Activated naive CD4-positive, alpha-beta T cell treated with anti-CD3 and anti-CD28 coated beads, Interleukin-2, amount 10 ng/mL, durations not matched to agents 7 days and 5 days (primary cell): ENCODE results near the gene EFCAB14.

Experiments used
- CTCF ChIA-PET: fragments of 350-600 bp; sonication (Branson Sonifier 250); formaldehyde crosslinking; loops from one replicate; lab custom pipeline; 2021; ENCODE audit warnings: antibody characterized with exemption; lab: Charles Lee
- DNase-seq: peaks from one replicate; pipeline ENCODE4 v3.0.0-alpha.2; 2020
- H3K27ac Mint-ChIP-seq: one replicate; pipeline ENCODE4 v1.8.0; 2021; ENCODE audit warnings: mild to moderate bottlenecking, moderate library complexity, mixed read lengths
- H3K27me3 Mint-ChIP-seq: one replicate; pipeline ENCODE4 v1.8.0; 2021; ENCODE audit warnings: mild to moderate bottlenecking, mixed read lengths
- H3K36me3 Mint-ChIP-seq: one replicate; pipeline ENCODE4 v1.8.0; 2021; ENCODE audit warnings: mixed read lengths
- H3K4me1 Mint-ChIP-seq: one replicate; pipeline ENCODE4 v1.8.0; 2021; ENCODE audit warnings: mixed read lengths
- H3K4me3 Mint-ChIP-seq: one replicate; pipeline ENCODE4 v1.8.0; 2021; ENCODE audit warnings: mild to moderate bottlenecking, moderate library complexity, mixed read lengths
- H3K9me3 Mint-ChIP-seq: one replicate; pipeline ENCODE4 v1.8.0; 2021; ENCODE audit warnings: mixed read lengths

Gene EFCAB14

GRCh38 chr1:46649764-46650163 lies 69.2 kb downstream of the EFCAB14 start:
- Mint-ChIP-seq H3K4me3 (no peak overlapping the region), H3K4me1 (no peaks in the 10 kb centered on the region), H3K36me3 (peaks cover 55% of the 10 kb centered on the region), H3K27ac (no peak overlapping the region), H3K9me3 (peaks cover 5% of the 10 kb centered on the region), H3K27me3 (no peaks in the 10 kb centered on the region)
- CTCF ChIA-PET, result interaction anchor here (2.2 kb wide), 1 partner anchor 76 kb away, joined by 5 read pairs; no protein-coding TSS in a partner anchor
- DNase-seq, result no peak

GRCh38 chr1:46647611-46648010 lies 71.3 kb downstream of the EFCAB14 start:
- Mint-ChIP-seq H3K36me3 (peaks cover 48% of the 10 kb centered on the region), H3K4me3 (no peak overlapping the region), H3K4me1 (no peaks in the 10 kb centered on the region), H3K9me3 (peaks cover 5% of the 10 kb centered on the region), H3K27ac (no peak overlapping the region), H3K27me3 (no peaks in the 10 kb centered on the region)
- DNase-seq, result no peak
- CTCF ChIA-PET, result interaction anchor here (0.9 to 2.2 kb wide), 2 partner anchors 78 to 113 kb away, joined by 3 to 5 read pairs; a partner anchor contains a TSS

DNA sequence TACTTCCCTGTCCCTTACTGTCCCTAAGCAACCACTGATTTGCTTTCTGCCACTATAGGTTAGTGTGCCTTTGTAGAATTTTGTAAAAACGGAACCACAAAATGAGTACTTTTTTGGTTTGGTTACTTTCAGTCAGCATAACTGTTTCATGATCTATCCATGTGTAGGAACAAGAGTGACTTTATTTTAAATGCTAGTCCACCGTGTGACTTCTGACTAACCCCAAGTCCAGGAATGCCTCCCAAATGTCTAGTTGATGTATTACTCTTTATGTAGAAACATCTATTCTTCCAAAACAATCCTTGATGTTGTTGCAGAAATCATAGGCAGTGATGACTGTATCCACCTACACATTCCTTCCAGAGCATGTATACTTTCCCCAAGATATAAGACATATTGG lies 72.1 kb downstream of the EFCAB14 start:
- H3K27ac Mint-ChIP-seq, result no peak overlapping the region
- H3K4me3 Mint-ChIP-seq, result no peak overlapping the region
- peaks cover 5% of the 10 kb centered on the region for H3K9me3 Mint-ChIP-seq
- H3K4me1 Mint-ChIP-seq, result no peaks in the 10 kb centered on the region
- DNase-seq, result no peak
- H3K36me3 Mint-ChIP-seq, result peaks cover 44% of the 10 kb centered on the region
- CTCF ChIA-PET, result interaction anchor here (0.9 kb wide), 1 partner anchor 112 kb away, joined by 3 read pairs; a partner anchor contains a TSS
- no peaks in the 10 kb centered on the region for H3K27me3 Mint-ChIP-seq

GRCh38 chr1:46646331-46646730 lies 72.6 kb downstream of the EFCAB14 start:
- Mint-ChIP-seq H3K4me1 (no peaks in the 10 kb centered on the region), H3K27me3 (no peaks in the 10 kb centered on the region), H3K27ac (no peak overlapping the region), H3K4me3 (no peak overlapping the region), H3K9me3 (peaks cover 5% of the 10 kb centered on the region), H3K36me3 (peaks cover 47% of the 10 kb centered on the region)
- no peak for DNase-seq
- CTCF ChIA-PET, result no interaction called here

- CTCF ChIA-PET, result no interaction called here
- peaks cover 45% of the 10 kb centered on the region for H3K36me3 Mint-ChIP-seq
Measured at GRCh38 chr1:46645815-46646214, 73.1 kb downstream of the EFCAB14 start.

DNA sequence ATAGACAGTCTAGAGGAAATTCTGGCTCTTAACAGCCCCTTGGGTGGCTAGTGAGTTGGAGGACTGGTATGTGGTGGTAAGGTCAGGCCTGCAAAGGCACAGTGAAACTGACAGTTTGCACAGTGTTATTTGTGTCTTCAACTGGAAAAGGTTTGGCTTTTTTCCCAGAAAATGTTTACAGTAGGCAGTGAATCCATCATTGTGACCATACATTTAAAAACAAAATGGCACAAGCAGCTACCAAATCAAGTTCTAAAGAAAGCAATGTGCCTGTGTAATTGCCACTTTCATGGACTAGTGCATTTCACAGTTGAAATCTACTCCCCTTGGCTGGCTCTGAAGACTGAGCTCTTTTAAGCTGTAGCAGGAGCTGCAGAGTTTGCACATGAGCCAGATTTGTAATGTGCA lies 75.5 kb downstream of the EFCAB14 start:
- peaks cover 26% of the 10 kb centered on the region for H3K36me3 Mint-ChIP-seq

More at GRCh38 chr1:46645815-46646214, 73.1 kb downstream of the EFCAB14 start:
- no peak overlapping the region for H3K4me3 Mint-ChIP-seq
- peaks cover 5% of the 10 kb centered on the region for H3K9me3 Mint-ChIP-seq
- H3K4me1 Mint-ChIP-seq, result no peaks in the 10 kb centered on the region
- no peak for DNase-seq
- H3K27ac Mint-ChIP-seq, result no peak overlapping the region
- H3K27me3 Mint-ChIP-seq, result no peaks in the 10 kb centered on the region

GRCh38 chr1:46642115-46642680 lies 76.7 kb downstream of the EFCAB14 start:
- Mint-ChIP-seq H3K4me3 (no peak overlapping the region), H3K9me3 (no peaks in the 10 kb centered on the region), H3K27ac (no peak overlapping the region), H3K27me3 (no peaks in the 10 kb centered on the region), H3K36me3 (peaks cover 22% of the 10 kb centered on the region), H3K4me1 (no peaks in the 10 kb centered on the region)
- CTCF ChIA-PET, result interaction anchor here (1.2 kb wide), 1 partner anchor 83 kb away, joined by 5 read pairs; no protein-coding TSS in a partner anchor
- no peak for DNase-seq

More for the DNA sequence above, 75.5 kb downstream of the EFCAB14 start:
- H3K27me3 Mint-ChIP-seq, result no peaks in the 10 kb centered on the region
- CTCF ChIA-PET, result no interaction called here
- no peak overlapping the region for H3K4me3 Mint-ChIP-seq
- DNase-seq, result no peak
- no peaks in the 10 kb centered on the region for H3K4me1 Mint-ChIP-seq
- H3K27ac Mint-ChIP-seq, result no peak overlapping the region
- H3K9me3 Mint-ChIP-seq, result no peaks in the 10 kb centered on the region

- H3K27ac Mint-ChIP-seq, result no peak overlapping the region
- no peaks in the 10 kb centered on the region for H3K27me3 Mint-ChIP-seq
- H3K4me3 Mint-ChIP-seq, result no peak overlapping the region
- no peaks in the 10 kb centered on the region for H3K4me1 Mint-ChIP-seq
- H3K36me3 Mint-ChIP-seq, result peaks cover 23% of the 10 kb centered on the region
- CTCF ChIA-PET, result no interaction called here
- no peaks in the 10 kb centered on the region for H3K9me3 Mint-ChIP-seq
- no peak for DNase-seq
Measured at GRCh38 chr1:46639547-46639946, 79.4 kb downstream of the EFCAB14 start.

- DNase-seq, result no peak
- CTCF ChIA-PET, result no interaction called here
- Mint-ChIP-seq H3K27ac (no peak overlapping the region), H3K9me3 (no peaks in the 10 kb centered on the region), H3K4me1 (no peaks in the 10 kb centered on the region), H3K36me3 (peaks cover 23% of the 10 kb centered on the region), H3K27me3 (no peaks in the 10 kb centered on the region), H3K4me3 (no peak overlapping the region)
Measured at GRCh38 chr1:46638921-46639320, 80.0 kb downstream of the EFCAB14 start.

- Mint-ChIP-seq H3K4me3 (no peak overlapping the region), H3K9me3 (no peaks in the 10 kb centered on the region), H3K27ac (no peak overlapping the region), H3K4me1 (no peaks in the 10 kb centered on the region), H3K27me3 (no peaks in the 10 kb centered on the region), H3K36me3 (peaks cover 23% of the 10 kb centered on the region)
- no peak for DNase-seq
- CTCF ChIA-PET, result no interaction called here
Measured at GRCh38 chr1:46637444-46638083, 81.3 kb downstream of the EFCAB14 start.

GRCh38 chr1:46635205-46635604 lies 83.7 kb downstream of the EFCAB14 start:
- CTCF ChIA-PET, result no interaction called here
- Mint-ChIP-seq H3K36me3 (peaks cover 17% of the 10 kb centered on the region), H3K27ac (no peak overlapping the region)

DNA sequence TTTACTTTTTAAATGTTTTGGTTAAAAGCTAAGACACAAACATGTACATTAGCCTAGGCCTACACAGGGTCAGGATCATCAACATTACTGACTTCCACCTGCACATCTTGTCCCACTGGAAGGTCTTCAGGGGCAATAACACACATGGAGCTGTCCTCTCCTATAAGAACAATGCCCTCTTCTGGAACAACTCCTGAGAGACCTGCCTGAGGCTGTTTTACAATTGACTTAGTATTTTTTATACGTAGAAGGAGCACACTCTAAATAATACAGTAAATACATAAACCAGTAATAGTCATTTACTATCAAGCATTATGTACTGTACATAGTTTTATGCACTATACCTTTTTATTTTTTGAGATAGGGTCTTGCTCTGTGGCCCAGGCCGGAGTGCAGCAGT lies 88.2 kb downstream of the EFCAB14 start:
- H3K9me3 Mint-ChIP-seq, result no peaks in the 10 kb centered on the region
- H3K36me3 Mint-ChIP-seq, result peaks cover 16% of the 10 kb centered on the region
- no peak overlapping the region for H3K27ac Mint-ChIP-seq
- no peaks in the 10 kb centered on the region for H3K4me1 Mint-ChIP-seq
- CTCF ChIA-PET, result no interaction called here
- no peak for DNase-seq
- H3K4me3 Mint-ChIP-seq, result no peak overlapping the region
- H3K27me3 Mint-ChIP-seq, result no peaks in the 10 kb centered on the region

More at GRCh38 chr1:46635205-46635604, 83.7 kb downstream of the EFCAB14 start:
- H3K4me3 Mint-ChIP-seq, result no peak overlapping the region
- H3K27me3 Mint-ChIP-seq, result no peaks in the 10 kb centered on the region
- DNase-seq, result no peak
- no peaks in the 10 kb centered on the region for H3K4me1 Mint-ChIP-seq
- no peaks in the 10 kb centered on the region for H3K9me3 Mint-ChIP-seq
